Uterus (tissue), 4 donors: ENCODE data around the gene FLNB. TPM values are rescaled to one million over a fixed set of nuclear protein-coding genes. Genes with fewer than 3 reads are reported as not detected.

Source experiments
- DNase-seq, 2 donors: peaks; one replicate each; pipeline ENCODE4 v3.0.0-alpha.2; 2019 to 2020
- H3K27ac ChIP-seq, 2 donors: fragments of 200-600 bp; sonication (generic); 1 replicate in 1 of 2; 2 replicates in 1 of 2; pipeline ENCODE4 v1.5.1; 2016 to 2018
- H3K27me3 ChIP-seq, 2 donors: fragments of 200-600 bp; sonication (generic); one replicate each; pipeline ENCODE4 v1.5.1; 2018 to 2019; ENCODE audit warnings: control low read depth in 1 of 2
- H3K36me3 ChIP-seq, 2 donors: fragments of 200-600 bp; sonication (generic); one replicate each; pipeline ENCODE4 v1.5.1; 2019; ENCODE audit warnings: control low read depth in 1 of 2
- H3K4me1 ChIP-seq, 2 donors: fragments of 200-600 bp; sonication (generic); one replicate each; pipeline ENCODE4 v1.5.1; 2018 to 2019; ENCODE audit warnings: control low read depth in 1 of 2
- H3K4me3 ChIP-seq, 2 donors: fragments of 200-600 bp; sonication (generic); 1 replicate in 1 of 2; 2 replicates in 1 of 2; pipeline ENCODE4 v1.5.1; 2018 to 2019; ENCODE audit warnings: mild to moderate bottlenecking in 1 of 2
- H3K9me3 ChIP-seq, 2 donors: fragments of 200-600 bp; sonication (generic); one replicate each; pipeline ENCODE4 v1.5.1; 2019; ENCODE audit warnings: control low read depth in 1 of 2
- CTCF ChIP-seq, 4 experiments: fragments of 200-600 bp in 2 of 4; fragments of 450-650 bp in 2 of 4; sonication (generic) in 2 of 4; IDR thresholded peaks; one replicate each; pipeline ENCODE4 v1.5.1; 2016 to 2019; ENCODE audit warnings: antibody characterized with exemption in 4 of 4, mild to moderate bottlenecking in 2 of 4, moderate library complexity in 1 of 4
- POLR2A ChIP-seq, 2 donors: fragments of 450-650 bp; IDR thresholded peaks; one replicate each; pipeline ENCODE4 v1.6.1; 2016; ENCODE audit warnings: antibody characterized with exemption in 2 of 2, mild to moderate bottlenecking in 1 of 2, moderate library complexity in 1 of 2
- intact Hi-C: fragments of 100-400 bp; cut with DNase I; formaldehyde crosslinking; loops from one replicate; pipeline ENCODE4 v1.15.1; 2023; ENCODE audit warnings: low total_unique reads
- total RNA-seq, 4 donors: library from RNA; depleted of rRNA in 3 of 4; stranded (reverse); fragments of >200 nt in 3 of 4; gene quantifications; one replicate each; pipeline versions ENCODE4 v1.1.0 to v1.2.4, GENCODE V29; 2014 to 2023
- donor health status: DM: yes; HTN: yes; CAD: no.

FLNB gene
- total RNA-seq, 4 donors from 2014 or later, result 52.4 to 283 (median 148) TPM

GRCh38 chr3:57961177-57961827, 46.9 kb upstream of the FLNB start:
- Histone ChIP-seq H3K36me3 (no peaks in the 10 kb centered on the region), H3K4me1 (peaks cover 0 to 4% of the 10 kb centered on the region in 2 donors), H3K27me3 (no peaks in the 10 kb centered on the region), H3K9me3 (no peaks in the 10 kb centered on the region), H3K4me3 (no peak overlapping the region), H3K27ac (peak overlapping the region; percentile 18 to 90)
- no peak for TF ChIP-seq CTCF (IDR thresholded peaks at IDR 0.05)
- TF ChIP-seq POLR2A (IDR thresholded peaks at IDR 0.05), result no peak
- intact Hi-C loops, result no loop called here
- no peak for DNase-seq

- Histone ChIP-seq H3K9me3 (no peaks in the 10 kb centered on the region), H3K4me1 (peaks cover 0 to 4% of the 10 kb centered on the region in 2 donors), H3K27ac (peak overlapping the region; percentile 18 to 90), H3K36me3 (no peaks in the 10 kb centered on the region), H3K4me3 (no peak overlapping the region), H3K27me3 (no peaks in the 10 kb centered on the region)
- TF ChIP-seq POLR2A (IDR thresholded peaks at IDR 0.05), result no peak
- TF ChIP-seq CTCF (IDR thresholded peaks at IDR 0.05), result peak in 1 of 4 experiments; percentile 45
- no peak for DNase-seq
- intact Hi-C loops, result no loop called here
Measured at GRCh38 chr3:57961828-57962447, 46.3 kb upstream of the FLNB start.

- TF ChIP-seq CTCF (IDR thresholded peaks at IDR 0.05) (no peak), POLR2A (IDR thresholded peaks at IDR 0.05) (no peak)
- H3K27ac ChIP-seq, result no peak overlapping the region
Measured at GRCh38 chr3:57962448-57962834, 45.8 kb upstream of the FLNB start.

GRCh38 chr3:57963811-57964346, 44.3 kb upstream of the FLNB start:
- TF ChIP-seq CTCF (IDR thresholded peaks at IDR 0.05), result no peak
- Histone ChIP-seq H3K9me3 (no peaks in the 10 kb centered on the region), H3K36me3 (no peaks in the 10 kb centered on the region), H3K27me3 (no peaks in the 10 kb centered on the region), H3K4me3 (no peak overlapping the region), H3K27ac (no peak overlapping the region), H3K4me1 (peaks cover 0 to 4% of the 10 kb centered on the region in 2 donors)
- DNase-seq, result no peak
- intact Hi-C loops, result no loop called here

More at GRCh38 chr3:57962448-57962834, 45.8 kb upstream of the FLNB start:
- Histone ChIP-seq H3K4me1 (peaks cover 0 to 4% of the 10 kb centered on the region in 2 donors), H3K27me3 (no peaks in the 10 kb centered on the region), H3K4me3 (no peak overlapping the region), H3K9me3 (no peaks in the 10 kb centered on the region), H3K36me3 (no peaks in the 10 kb centered on the region)
- intact Hi-C loops, result no loop called here
- DNase-seq, result no peak

GRCh38 chr3:57966829-57967228, 41.4 kb upstream of the FLNB start:
- H3K9me3 ChIP-seq, result no peaks in the 10 kb centered on the region
- TF ChIP-seq CTCF (IDR thresholded peaks at IDR 0.05) (no peak), POLR2A (IDR thresholded peaks at IDR 0.05) (no peak)
- H3K4me3 ChIP-seq, result no peak overlapping the region
- H3K27me3 ChIP-seq, result no peaks in the 10 kb centered on the region
- intact Hi-C loops, result no loop called here
- H3K4me1 ChIP-seq, result no peaks in the 10 kb centered on the region
- no peak for DNase-seq
- no peaks in the 10 kb centered on the region for H3K36me3 ChIP-seq
- no peak overlapping the region for H3K27ac ChIP-seq
